GM21529 (cell line): ENCODE results near the gene S100A1.

Experiments
- ATAC-seq: cut with Tn5 transposase; IDR thresholded peaks from one replicate; pipeline ENCODE4 v1.9.1; 2021; ENCODE audit not compliant: unreplicated experiment

Gene S100A1

GRCh38 chr1:153610334-153610733 lies 17.9 kb upstream of the S100A1 start:
- no peak for ATAC-seq

GRCh38 chr1:153610811-153611301 lies 17.4 kb upstream of the S100A1 start:
- no peak for ATAC-seq

- no peak for ATAC-seq
Measured at GRCh38 chr1:153611356-153611755, 16.9 kb upstream of the S100A1 start.

- ATAC-seq = no peak
Measured at GRCh38 chr1:153612111-153612754, 16.0 kb upstream of the S100A1 start.

- ATAC-seq = no peak
Measured at GRCh38 chr1:153612755-153613331, 15.4 kb upstream of the S100A1 start, which contains the start of gene S100A16. Gene S100A16 (minus strand): TSS chr1:153613137. CDS start chr1:153608151, 4,986 bp downstream.

- no peak for ATAC-seq
Measured at GRCh38 chr1:153613406-153613805, 14.8 kb upstream of the S100A1 start.

- ATAC-seq = no peak
Measured at GRCh38 chr1:153614189-153614900, 13.9 kb upstream of the S100A1 start.

GRCh38 chr1:153614906-153615305 lies 13.3 kb upstream of the S100A1 start:
- no peak for ATAC-seq

- ATAC-seq = no peak
Measured at GRCh38 chr1:153615406-153615805, 12.8 kb upstream of the S100A1 start.

- no peak for ATAC-seq
Measured at GRCh38 chr1:153616144-153616916, 11.9 kb upstream of the S100A1 start, which contains the start of gene S100A14. Gene S100A14 (minus strand): TSS chr1:153616325. CDS start chr1:153615858, 467 bp downstream.

- ATAC-seq = no peak
Measured at GRCh38 chr1:153616917-153617311, 11.3 kb upstream of the S100A1 start.

GRCh38 chr1:153617663-153618062 lies 10.6 kb upstream of the S100A1 start:
- no peak for ATAC-seq

GRCh38 chr1:153619171-153619570 lies 9.1 kb upstream of the S100A1 start:
- ATAC-seq = no peak

GRCh38 chr1:153623101-153623500 lies 5.1 kb upstream of the S100A1 start:
- no peak for ATAC-seq

GRCh38 chr1:153624965-153625611 lies 3.1 kb upstream of the S100A1 start:
- no peak for ATAC-seq

GRCh38 chr1:153626477-153626903 lies 1.7 kb upstream of the S100A1 start:
- ATAC-seq = no peak

- no peak for ATAC-seq
Measured at GRCh38 chr1:153626904-153627714, 1.1 kb upstream of the S100A1 start, which contains the start of gene S100A13. Gene S100A13 (minus strand): TSS chr1:153627505. CDS start chr1:153626472, 1,033 bp downstream.

GRCh38 chr1:153628638-153629342 lies 556 bp downstream of the S100A1 start:
- ATAC-seq = no peak

- ATAC-seq = no peak
Measured at GRCh38 chr1:153629343-153629665, 1.1 kb downstream of the S100A1 start.
